ENCODE measurements around the gene SV2B. TPM values are rescaled to one million over a fixed set of nuclear protein-coding genes. Genes with fewer than 3 reads are reported as not detected.

SV2B gene
- total RNA-seq, 1 donor from 2014 or later: 0.87 TPM

GRCh38 chr15:91208371-91208770, 108.3 kb downstream of the SV2B start:
- intact Hi-C loops (cut with DNase I): no loop called here
- no peak for ATAC-seq
- no peak overlapping the region for H3K4me3 ChIP-seq

GRCh38 chr15:91209318-91209717, 109.3 kb downstream of the SV2B start:
- no peak overlapping the region for H3K27ac ChIP-seq
- no peaks in the 10 kb centered on the region for H3K9me3 ChIP-seq
- H3K4me1 ChIP-seq: no peaks in the 10 kb centered on the region
- intact Hi-C loops (cut with DNase I): no loop called here
- H3K4me3 ChIP-seq: no peak overlapping the region
- no peaks in the 10 kb centered on the region for H3K36me3 ChIP-seq
- DNase-seq (no peak), ATAC-seq (peak; percentile 72)
- no peak for TF ChIP-seq CTCF (IDR thresholded peaks at IDR 0.05)
- H3K27me3 ChIP-seq: peaks cover 4% of the 10 kb centered on the region

More at GRCh38 chr15:91208371-91208770, 108.3 kb downstream of the SV2B start:
- no peak for TF ChIP-seq CTCF (IDR thresholded peaks at IDR 0.05)
- Histone ChIP-seq H3K27ac (no peak overlapping the region), H3K9me3 (no peaks in the 10 kb centered on the region), H3K27me3 (peaks cover 4% of the 10 kb centered on the region), H3K4me1 (no peaks in the 10 kb centered on the region), H3K36me3 (no peaks in the 10 kb centered on the region)
- no peak for DNase-seq

GRCh38 chr15:91209726-91210125, 109.7 kb downstream of the SV2B start:
- Histone ChIP-seq H3K4me3 (no peak overlapping the region), H3K27ac (no peak overlapping the region), H3K27me3 (peaks cover 1% of the 10 kb centered on the region), H3K4me1 (no peaks in the 10 kb centered on the region), H3K36me3 (no peaks in the 10 kb centered on the region), H3K9me3 (no peaks in the 10 kb centered on the region)
- ATAC-seq: no peak
- intact Hi-C loops (cut with DNase I): loop anchor here (10.0 kb wide), 1 partner anchor 55 kb away; no protein-coding TSS in a partner anchor
- no peak for DNase-seq
- TF ChIP-seq CTCF (IDR thresholded peaks at IDR 0.05): no peak

GRCh38 chr15:91214675-91215590, 114.9 kb downstream of the SV2B start:
- Histone ChIP-seq H3K36me3 (no peaks in the 10 kb centered on the region), H3K9me3 (no peaks in the 10 kb centered on the region), H3K4me1 (no peaks in the 10 kb centered on the region), H3K27me3 (no peaks in the 10 kb centered on the region), H3K27ac (no peak overlapping the region), H3K4me3 (no peak overlapping the region)
- intact Hi-C loops (cut with DNase I): loop anchor here (10.0 kb wide), 1 partner anchor 60 kb away; no protein-coding TSS in a partner anchor
- ATAC-seq (no peak), DNase-seq (no peak)
- TF ChIP-seq CTCF (IDR thresholded peaks at IDR 0.05): no peak

- TF ChIP-seq CTCF (IDR thresholded peaks at IDR 0.05): no peak
These were observed 115.9 kb downstream of the SV2B start for GRCh38 chr15:91216000-91216399.

More at GRCh38 chr15:91216000-91216399, 115.9 kb downstream of the SV2B start:
- intact Hi-C loops (cut with DNase I): loop anchor here (10.0 kb wide), 1 partner anchor 61 kb away; no protein-coding TSS in a partner anchor
- no peak for ATAC-seq
- Histone ChIP-seq H3K36me3 (no peaks in the 10 kb centered on the region), H3K27ac (no peak overlapping the region), H3K4me3 (no peak overlapping the region), H3K9me3 (no peaks in the 10 kb centered on the region), H3K4me1 (no peaks in the 10 kb centered on the region), H3K27me3 (peaks cover 6% of the 10 kb centered on the region)
- DNase-seq: no peak

All from upper lobe of right lung (tissue), 1 donor.